Fibroblast of peridontal ligament (primary cell): ENCODE data around the gene RPS17.
A peak's percentile ranks its signal among the peaks of the same experiment; 100 is the strongest.

Experiments
- DNase-seq: peaks from one replicate; pipeline ENCODE4 v3.0.0-alpha.2; 2010; ENCODE audit errors: extremely low read depth

Gene RPS17

GRCh38 chr15:82540055-82540983 lies at the start of gene RPS17:
Gene RPS17 (minus strand): TSS chr15:82540457. CDS start chr15:82540428, 29 bp downstream.
- DNase-seq = peak; percentile 94

- DNase-seq = no peak
These were observed 47.5 kb upstream of the RPS17 start for GRCh38 chr15:82587805-82588204.

DNA sequence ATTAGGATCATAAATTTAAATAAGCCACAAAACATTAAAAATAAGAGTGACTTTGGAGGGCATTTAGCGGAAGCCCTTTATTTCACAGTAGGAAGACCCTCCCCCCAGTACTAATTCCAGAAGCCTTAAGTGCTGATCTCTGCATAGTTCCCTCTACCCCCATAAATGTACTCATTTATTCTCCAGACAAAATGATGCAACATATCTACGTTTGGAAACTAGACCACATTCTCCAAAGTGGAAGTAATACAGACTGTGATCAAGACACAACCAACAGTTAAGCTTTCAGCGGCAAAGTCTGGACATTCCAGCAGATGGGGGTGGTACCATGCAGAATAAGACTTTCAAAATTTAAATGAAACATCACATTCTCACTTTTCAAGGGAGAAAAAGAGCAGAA lies 44.8 kb upstream of the RPS17 start:
- DNase-seq = peak; percentile 74

- no peak for DNase-seq
These were observed 40.5 kb upstream of the RPS17 start for GRCh38 chr15:82580713-82581112.

DNA sequence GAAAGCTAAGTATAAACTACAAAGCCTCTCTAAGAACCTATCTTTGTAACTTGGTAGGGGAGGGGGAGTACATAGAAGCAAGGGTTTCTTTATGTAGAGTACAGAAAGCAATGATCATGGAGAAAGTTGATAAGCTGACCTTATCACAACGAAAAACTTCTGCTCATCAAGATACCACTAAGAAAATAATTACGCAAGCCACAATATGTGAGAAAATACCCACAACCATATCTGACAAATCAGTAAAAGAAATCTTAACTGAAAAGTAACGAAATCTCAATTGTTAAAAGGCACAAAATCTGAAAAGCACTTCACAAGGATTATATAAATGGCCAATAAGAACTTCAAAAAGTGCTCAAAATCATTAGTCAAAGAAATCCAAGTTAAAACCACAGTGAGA lies 35.1 kb upstream of the RPS17 start:
- DNase-seq = no peak

DNA sequence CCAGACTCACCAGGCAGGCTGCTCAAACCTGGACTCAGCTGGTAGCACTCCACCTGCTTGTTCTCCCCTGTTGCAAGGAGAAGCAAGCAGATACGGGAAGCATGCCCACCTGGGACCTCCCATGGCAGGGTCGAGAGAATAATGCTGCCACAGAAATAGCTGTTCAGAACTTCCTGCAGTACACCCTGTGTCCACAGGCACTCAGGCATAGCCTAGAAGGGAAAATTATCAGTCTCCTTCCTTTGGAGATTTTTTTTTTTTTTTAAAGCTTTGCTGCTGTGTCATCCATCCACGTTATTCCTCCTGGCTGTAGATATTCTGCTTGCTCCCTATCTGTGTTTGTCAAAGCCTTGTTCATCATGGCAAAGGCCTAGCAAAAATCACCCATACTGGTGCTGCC lies 32.7 kb upstream of the RPS17 start:
- no peak for DNase-seq

GRCh38 chr15:82572311-82572710 lies 32.1 kb upstream of the RPS17 start:
- DNase-seq = peak; percentile 3

- peak; percentile 83 for DNase-seq
These were observed 31.5 kb upstream of the RPS17 start for GRCh38 chr15:82571722-82572222.

GRCh38 chr15:82570721-82571508 lies 30.7 kb upstream of the RPS17 start:
- peak; percentile 50 for DNase-seq

GRCh38 chr15:82569834-82570233 lies 29.6 kb upstream of the RPS17 start:
- no peak for DNase-seq

GRCh38 chr15:82568986-82569385 lies 28.7 kb upstream of the RPS17 start:
- no peak for DNase-seq

GRCh38 chr15:82567661-82568060 lies 27.4 kb upstream of the RPS17 start:
- no peak for DNase-seq

DNA sequence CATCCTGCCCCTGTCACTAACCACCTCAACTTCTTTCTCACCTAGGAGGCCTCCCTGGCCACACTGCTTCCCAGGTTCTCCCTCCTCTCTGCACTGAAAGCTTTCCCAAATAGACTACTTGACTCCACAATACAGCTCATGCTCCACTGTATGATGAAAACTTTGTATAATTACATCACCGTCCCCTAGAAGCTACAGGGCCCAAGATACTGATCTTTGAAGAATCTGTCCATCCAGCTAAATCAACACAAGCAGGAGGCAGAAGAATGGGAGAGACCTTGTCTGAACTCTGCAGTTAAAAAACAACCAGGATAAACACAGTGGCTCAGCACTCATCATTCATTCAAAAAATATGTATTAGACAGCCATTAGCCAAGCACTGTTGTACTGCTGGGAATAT lies 26.4 kb upstream of the RPS17 start:
- peak; percentile 60 for DNase-seq

DNA sequence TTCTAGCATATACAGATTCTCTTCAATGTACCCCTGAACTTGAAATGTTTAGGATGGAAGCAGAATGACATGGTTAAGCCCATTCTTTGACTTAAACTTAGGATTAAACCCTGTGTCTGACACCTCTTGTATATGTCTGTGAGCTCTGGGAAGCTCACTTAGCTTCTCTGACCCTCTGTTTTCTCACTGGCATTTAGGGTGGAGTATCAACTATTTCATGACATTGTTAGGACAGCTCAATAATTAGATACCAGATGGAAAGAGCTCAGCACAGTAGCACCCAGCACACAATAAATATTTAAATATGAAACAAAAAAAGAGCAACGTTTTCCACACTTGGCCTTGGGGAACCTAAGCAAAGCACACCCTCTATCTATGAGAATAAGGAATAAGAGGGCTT lies 18.2 kb upstream of the RPS17 start:
- no peak for DNase-seq

GRCh38 chr15:82556315-82557035 lies 16.2 kb upstream of the RPS17 start:
- DNase-seq = no peak

GRCh38 chr15:82554849-82555248 lies 14.6 kb upstream of the RPS17 start:
- DNase-seq = no peak

GRCh38 chr15:82554351-82554750 lies 14.1 kb upstream of the RPS17 start:
- DNase-seq = peak; percentile 62

- DNase-seq = no peak
These were observed 13.6 kb upstream of the RPS17 start for GRCh38 chr15:82553846-82554245.

DNA sequence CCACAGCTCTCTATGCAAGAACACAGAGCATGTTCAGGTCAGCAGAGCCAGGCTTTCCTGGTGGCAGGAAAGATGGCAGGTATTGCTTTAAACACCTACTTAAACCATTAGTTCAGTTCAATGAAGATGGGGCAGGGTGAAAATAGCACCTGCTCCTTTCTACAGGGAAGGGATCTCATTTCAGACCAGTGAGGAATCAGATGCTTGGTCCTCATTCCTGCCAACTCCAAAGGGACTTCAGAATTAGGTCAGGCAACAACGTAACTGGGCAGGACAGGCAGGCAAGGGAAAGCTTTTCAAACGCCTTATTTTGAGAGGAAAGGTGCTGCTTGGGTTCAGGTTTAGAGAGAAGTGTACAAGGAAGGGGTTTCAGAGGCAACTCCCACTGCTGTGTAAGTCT lies 12.6 kb upstream of the RPS17 start:
- no peak for DNase-seq

GRCh38 chr15:82551646-82552247 lies 11.5 kb upstream of the RPS17 start:
- no peak for DNase-seq

DNA sequence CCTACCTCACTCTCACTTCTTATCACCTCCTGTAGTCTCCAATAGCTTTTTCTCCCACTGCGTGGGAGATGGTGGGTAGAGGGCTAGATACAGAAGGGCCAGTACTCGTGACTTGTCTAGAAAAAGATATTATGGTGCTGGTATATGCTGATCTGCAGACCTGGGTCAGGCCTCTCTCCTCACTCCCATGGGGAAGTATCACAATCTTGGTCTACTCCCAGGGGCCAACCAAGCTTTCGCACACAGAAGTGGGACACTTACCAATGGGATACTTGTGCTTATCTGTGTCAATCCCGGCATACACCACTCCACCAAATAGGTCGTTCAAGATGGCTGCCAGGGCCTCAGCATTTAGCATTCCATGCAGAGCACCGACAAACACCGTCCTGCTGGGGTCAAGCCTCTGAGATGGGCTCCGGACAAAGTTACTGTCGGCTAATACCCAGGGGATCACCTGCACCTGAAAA lies 9.0 kb upstream of the RPS17 start:
- DNase-seq = no peak
